HG03432 (cell line): ENCODE measurements around the gene CORO2A.
"Not testable (repeated sequence)": the region's sequence is repeated elsewhere in the genome, so short reads cannot be mapped to it uniquely, and the experiment has no call there.

Experiments used
- ATAC-seq: cut with Tn5 transposase; IDR thresholded peaks from one replicate; pipeline ENCODE4 v1.9.1; 2021; ENCODE audit warnings: mild to moderate bottlenecking, moderate library complexity; ENCODE audit not compliant: unreplicated experiment

CORO2A gene

GRCh38 chr9:98091735-98092612 is 100.5 kb downstream of the CORO2A start:
- ATAC-seq: no peak

DNA sequence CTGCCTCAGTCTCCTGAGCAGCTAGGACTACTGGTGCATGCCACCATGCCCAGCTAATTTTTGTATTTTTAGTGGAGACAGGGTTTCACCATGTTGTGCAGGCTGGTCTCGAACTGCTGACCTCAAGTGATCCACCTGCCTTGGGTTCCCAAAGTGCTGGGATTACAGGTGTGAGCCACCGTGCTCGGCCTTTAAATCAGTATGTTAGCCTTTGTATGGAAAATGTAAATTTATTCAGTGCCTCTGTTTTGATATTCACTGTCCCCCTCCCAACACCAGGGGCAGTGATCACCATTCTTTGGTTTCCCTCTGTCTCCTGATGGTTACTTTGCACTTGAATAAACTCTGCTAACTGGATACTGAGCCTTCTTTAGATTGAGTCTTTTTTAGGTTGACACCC is 101.8 kb downstream of the CORO2A start:
- ATAC-seq: not testable (repeated sequence)

DNA sequence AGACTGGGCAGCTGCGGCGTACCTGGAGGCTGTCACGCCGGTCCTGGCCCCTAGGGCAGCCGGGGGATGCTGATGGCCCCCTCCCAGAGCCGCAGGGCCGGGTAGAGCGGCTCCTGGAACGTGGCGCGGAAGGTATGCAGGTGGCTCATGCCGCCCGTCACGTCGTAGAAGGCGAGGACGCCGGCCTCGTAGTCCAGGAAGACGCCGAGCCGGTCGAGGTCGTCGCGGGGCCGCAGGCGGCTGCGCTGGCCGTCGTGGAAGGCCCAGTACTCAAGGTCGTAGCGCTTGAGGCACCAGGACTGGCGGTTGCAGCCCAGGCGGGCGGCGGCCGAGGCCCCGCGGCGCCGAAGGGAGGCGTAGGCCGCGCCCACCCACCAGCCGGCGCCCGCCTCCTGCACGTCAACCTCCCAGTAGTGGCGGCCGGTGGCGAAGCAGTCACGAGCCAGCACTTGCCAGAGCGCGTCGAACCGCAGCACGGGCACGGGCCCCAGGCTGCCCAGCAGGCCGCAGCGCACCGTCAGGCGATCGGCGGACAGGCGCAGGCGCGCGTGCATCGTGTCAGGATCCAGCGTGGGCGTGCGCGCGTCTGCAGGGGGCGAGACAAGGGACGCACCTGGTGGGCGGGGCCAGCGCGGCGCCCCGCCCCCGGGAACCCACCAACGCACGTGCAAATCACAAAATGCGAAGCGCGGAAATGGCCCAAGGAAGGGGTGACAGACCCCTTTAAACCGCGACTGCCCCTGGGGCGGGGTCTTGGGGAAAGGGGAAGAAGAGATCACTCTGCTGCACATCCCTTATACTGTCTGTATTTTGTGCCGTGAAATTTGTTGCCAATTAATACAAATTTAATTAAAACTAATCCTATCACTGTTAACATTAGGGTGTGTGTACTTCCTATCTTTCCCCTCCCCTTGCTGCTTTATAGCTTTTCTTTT is 104.8 kb downstream of the CORO2A start:
- ATAC-seq: no peak

GRCh38 chr9:98086461-98086860 is 106.0 kb downstream of the CORO2A start:
- no peak for ATAC-seq

GRCh38 chr9:98085944-98086343 is 106.5 kb downstream of the CORO2A start:
- no peak for ATAC-seq

GRCh38 chr9:98085058-98085457 is 107.4 kb downstream of the CORO2A start:
- no peak for ATAC-seq

DNA sequence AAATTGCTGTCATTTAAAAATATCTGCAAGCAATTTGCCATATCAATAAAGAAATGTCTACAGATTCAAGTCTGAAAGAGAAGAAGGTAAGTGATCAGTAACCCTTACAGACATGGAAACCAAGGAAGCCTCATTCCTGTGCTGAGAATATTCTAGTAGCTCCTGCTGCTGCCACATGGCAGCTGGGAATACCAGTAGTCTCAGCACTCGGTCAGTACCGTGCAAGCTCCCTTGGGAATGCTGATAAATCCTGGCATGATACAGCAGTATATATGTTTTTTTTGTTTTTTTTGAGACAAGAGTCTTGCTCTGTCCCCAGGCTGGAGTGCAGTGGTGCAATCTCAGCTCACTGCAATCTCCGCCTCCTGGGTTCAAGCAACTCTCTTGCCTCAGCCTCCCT is 108.0 kb downstream of the CORO2A start:
- no peak for ATAC-seq

DNA sequence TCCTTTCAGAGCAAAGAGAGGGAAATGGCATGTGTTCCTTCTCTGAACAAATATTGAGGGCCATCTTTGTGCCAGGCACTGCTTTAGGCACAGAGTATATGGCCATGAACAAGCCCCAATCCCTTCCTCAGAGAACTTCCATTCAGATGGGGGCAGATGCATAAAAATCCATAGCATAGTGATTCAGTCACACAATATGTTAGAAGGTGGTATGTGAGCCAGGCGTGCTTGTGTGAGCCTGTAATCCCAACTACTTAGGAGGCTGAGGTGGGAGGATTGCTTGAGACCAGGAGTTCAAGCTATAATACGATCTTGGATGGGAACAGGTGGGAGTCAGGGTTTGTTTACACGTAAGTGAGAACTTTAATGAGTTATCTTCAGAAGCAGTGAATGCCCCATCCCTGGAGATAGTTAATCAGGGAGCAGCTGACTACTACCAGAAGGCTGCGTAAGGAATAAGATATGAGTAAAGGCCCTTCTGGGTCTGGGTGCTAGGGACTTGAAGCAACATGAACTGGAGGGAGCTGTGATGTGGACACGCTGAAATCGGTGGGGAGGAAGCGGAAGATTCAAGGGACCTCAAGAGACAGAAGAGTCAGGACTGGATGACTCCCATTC is 108.8 kb downstream of the CORO2A start:
- no peak for ATAC-seq

- ATAC-seq: no peak
Measured at GRCh38 chr9:98083061-98083501, 109.4 kb downstream of the CORO2A start.

GRCh38 chr9:98081477-98082219 is 110.8 kb downstream of the CORO2A start:
- no peak for ATAC-seq

GRCh38 chr9:98080780-98081179 is 111.7 kb downstream of the CORO2A start:
- no peak for ATAC-seq

- no peak for ATAC-seq
Measured at GRCh38 chr9:98080326-98080725, 112.1 kb downstream of the CORO2A start.

- ATAC-seq: no peak
Measured at GRCh38 chr9:98078895-98079294, 113.5 kb downstream of the CORO2A start.

DNA sequence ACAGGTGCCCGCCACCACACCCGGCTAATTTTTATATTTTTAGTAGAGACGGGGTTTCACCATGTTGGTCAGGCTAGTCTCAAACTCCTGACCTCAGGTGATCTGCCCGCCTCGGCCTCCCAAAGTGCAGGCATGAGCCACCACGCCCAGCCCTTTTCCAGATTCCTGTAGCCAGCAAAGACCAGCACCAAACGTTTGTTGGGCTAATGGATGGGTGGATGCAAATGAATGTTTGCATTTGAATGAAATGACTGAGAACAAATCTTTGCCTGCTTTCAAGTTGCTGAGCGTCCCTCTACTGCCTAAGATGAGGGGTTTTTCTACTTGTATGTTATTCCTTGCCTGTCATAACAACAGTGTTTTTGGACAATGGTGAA is 115.9 kb downstream of the CORO2A start:
- not testable (repeated sequence) for ATAC-seq

- ATAC-seq: no peak
Measured at GRCh38 chr9:98075332-98075805, 117.1 kb downstream of the CORO2A start.

DNA sequence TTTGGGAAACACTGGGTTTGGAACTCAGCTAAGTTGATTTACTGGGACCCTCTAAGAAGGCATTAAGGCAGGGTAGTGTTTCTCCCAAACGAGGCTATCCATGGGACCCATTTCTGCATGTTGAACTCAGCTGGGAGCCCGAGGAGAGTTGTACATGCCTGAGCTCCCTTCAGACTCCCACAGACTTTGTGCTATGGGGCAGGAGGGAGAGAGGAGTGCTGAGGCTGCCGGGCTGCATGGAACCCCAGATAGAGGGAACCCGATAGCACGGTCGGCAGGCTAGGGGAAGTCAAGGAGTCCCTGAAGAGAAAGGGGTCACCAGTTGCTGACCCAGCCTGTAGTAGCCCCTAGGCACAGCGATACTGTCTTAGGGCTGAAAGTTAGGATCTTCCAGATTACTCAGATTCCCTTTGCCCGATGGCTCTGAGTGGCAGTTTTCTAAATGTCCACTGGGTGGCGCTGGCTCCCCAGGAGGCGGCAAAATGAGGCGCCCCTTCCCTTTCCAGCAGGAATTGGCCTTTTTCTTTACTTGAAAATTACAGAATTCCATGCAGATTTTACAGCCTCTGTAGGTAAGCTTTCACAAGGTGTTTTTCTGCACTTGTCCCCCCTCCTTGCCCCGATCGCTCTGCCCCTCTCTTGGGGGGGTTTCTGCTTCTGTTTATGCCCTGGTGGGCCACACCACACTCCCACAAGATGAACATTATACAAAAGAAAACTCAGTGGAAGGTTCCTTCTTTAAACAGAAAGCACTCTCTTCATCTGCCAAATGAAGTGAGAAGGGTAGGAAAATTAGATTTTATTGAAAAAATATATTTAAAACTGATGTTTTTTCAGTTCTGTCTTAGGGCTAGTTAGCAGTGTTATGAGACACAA is 118.1 kb downstream of the CORO2A start:
- ATAC-seq: no peak

GRCh38 chr9:98071737-98072136 is 120.7 kb downstream of the CORO2A start:
- no peak for ATAC-seq
